ENCODE measurements around the gene KCNQ5. TPM values are rescaled to one million over a fixed set of nuclear protein-coding genes. Genes with fewer than 3 reads are reported as not detected.

KCNQ5 gene
- total RNA-seq, 4 donors from 2014 or later: 0.96 to 3.4 (median 1.5) TPM

DNA sequence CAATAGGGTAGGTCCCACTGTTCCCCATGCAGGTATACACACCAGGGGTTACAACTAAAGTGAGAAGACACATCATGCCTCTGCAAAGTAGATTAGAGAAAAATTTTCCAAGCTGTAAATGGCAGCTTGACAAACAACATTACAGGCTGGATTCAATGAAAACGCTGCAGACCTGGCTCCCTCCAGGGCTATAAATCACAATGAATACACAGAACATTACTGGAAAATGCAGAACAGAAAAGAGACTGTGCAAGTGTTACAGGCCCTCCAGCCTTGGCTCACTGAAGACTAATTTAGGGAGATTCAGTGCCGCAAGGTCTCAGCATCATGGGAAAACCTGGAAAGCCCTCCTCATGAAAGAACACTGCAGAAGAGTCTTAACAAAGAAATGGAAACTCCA lies 395.6 kb downstream of the KCNQ5 start:
- 23 to 43% methylated on average over 2 of the region's 2 CpGs for WGBS, 2 donors (ENCODE audit: low coverage in 1 of 2)
- Histone ChIP-seq H3K27me3 (no peaks in the 10 kb centered on the region), H3K4me3 (no peak overlapping the region), H3K27ac (no peak overlapping the region), H3K36me3 (no peaks in the 10 kb centered on the region), H3K9me3 (no peaks in the 10 kb centered on the region), H3K4me1 (no peaks in the 10 kb centered on the region)
- no peak for TF ChIP-seq POLR2AphosphoS5 (IDR thresholded peaks at IDR 0.05)
- no peak for TF ChIP-seq EP300 (IDR thresholded peaks at IDR 0.05)
- TF ChIP-seq CTCF (IDR thresholded peaks at IDR 0.05): no peak
- TF ChIP-seq POLR2A (IDR thresholded peaks at IDR 0.05): no peak
- ATAC-seq: no peak

DNA sequence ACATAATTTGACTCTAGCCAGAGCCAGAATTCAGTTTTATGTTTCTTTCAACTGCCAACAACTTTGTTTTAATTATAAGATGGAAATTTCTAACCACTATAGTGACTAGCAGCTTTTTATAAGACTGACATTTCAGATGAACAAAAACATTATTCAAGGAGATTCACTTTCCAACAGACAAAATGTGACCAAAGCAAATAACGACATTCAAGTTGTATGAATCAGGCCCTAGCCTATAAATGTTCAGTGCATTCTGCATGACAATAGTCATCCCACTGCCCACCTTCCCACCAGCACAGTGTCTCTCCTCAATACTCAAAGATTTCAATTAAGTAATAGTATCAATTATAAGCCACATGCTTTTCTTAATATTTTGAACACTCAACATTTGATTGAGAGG lies 402.7 kb downstream of the KCNQ5 start:
- no peaks in the 10 kb centered on the region for H3K9me3 ChIP-seq
- H3K27me3 ChIP-seq: no peaks in the 10 kb centered on the region
- H3K4me1 ChIP-seq: no peaks in the 10 kb centered on the region
- H3K27ac ChIP-seq: no peak overlapping the region
- H3K4me3 ChIP-seq: no peak overlapping the region
- no peak for ATAC-seq
- no peak for TF ChIP-seq POLR2A (IDR thresholded peaks at IDR 0.05)
- no peak for TF ChIP-seq POLR2AphosphoS5 (IDR thresholded peaks at IDR 0.05)
- no peak for TF ChIP-seq CTCF (IDR thresholded peaks at IDR 0.05)
- no peak for TF ChIP-seq EP300 (IDR thresholded peaks at IDR 0.05)
- 74 to 88% methylated on average over 1 of the region's 1 CpG for WGBS, 2 donors (ENCODE audit: low coverage in 1 of 2)
- H3K36me3 ChIP-seq: no peaks in the 10 kb centered on the region

DNA sequence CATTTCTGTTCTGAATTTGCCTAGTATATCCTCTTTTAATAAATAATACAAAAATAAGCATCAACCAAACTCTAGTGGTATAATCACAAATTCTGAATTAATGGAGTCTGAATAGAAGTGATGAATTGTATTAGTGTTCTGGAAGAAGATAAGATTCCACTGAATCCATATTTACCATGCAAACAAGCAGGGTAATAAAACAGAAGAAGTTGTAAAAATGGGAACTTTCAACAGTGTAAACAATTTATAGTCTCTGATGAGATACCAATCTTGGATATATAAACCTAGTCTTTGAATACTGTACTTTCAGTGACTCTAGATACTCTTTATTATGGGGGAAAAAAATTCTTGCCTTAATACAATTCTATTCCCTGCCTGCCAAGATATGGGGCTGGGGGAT lies 405.8 kb downstream of the KCNQ5 start:
- TF ChIP-seq EP300 (IDR thresholded peaks at IDR 0.05): no peak
- no peak for TF ChIP-seq CTCF (IDR thresholded peaks at IDR 0.05)
- no peak for TF ChIP-seq POLR2A (IDR thresholded peaks at IDR 0.05)
- TF ChIP-seq POLR2AphosphoS5 (IDR thresholded peaks at IDR 0.05): no peak
- Histone ChIP-seq H3K27me3 (no peaks in the 10 kb centered on the region), H3K4me3 (no peak overlapping the region), H3K9me3 (no peaks in the 10 kb centered on the region), H3K4me1 (no peaks in the 10 kb centered on the region), H3K36me3 (no peaks in the 10 kb centered on the region), H3K27ac (no peak overlapping the region)
- ATAC-seq: no peak

DNA sequence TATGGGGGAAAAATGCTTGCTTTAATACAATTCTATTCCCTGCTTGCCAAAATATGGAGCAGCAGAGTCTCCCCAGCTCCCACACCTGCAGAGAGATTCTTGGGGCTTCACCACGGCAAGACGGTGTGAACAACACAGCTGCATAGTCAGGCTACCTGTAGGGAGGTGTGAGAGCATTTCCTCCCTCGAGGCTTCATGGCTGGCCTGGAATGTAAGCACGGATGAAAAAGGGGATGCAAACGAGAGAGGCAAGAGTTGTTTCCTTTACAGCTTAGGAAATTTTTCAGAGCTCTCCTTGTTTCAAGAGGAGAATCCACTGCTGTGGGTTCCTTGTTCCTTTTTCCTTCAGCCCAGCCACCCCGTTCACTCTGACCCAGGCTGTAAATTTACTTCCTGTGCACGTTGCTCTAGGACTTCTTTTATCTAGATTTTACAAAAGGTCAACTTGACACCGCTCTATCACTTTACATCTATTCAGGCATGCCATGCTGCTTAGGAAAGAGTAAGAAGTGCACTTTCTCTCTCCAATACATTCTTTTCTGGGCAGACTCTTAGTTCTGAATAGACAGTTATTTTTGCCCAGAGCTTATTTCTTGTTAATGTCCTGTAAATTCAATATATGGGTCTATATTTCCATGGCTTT lies 406.4 kb downstream of the KCNQ5 start:
- no peak overlapping the region for H3K4me3 ChIP-seq
- H3K4me1 ChIP-seq: no peaks in the 10 kb centered on the region
- no peak for ATAC-seq
- 57 to 61% methylated on average over 6 to 7 of the region's 8 CpGs for WGBS, 2 donors (ENCODE audit: low coverage in 1 of 2)
- no peak overlapping the region for H3K27ac ChIP-seq
- TF ChIP-seq POLR2A (IDR thresholded peaks at IDR 0.05) (no peak), EP300 (IDR thresholded peaks at IDR 0.05) (no peak), CTCF (IDR thresholded peaks at IDR 0.05) (no peak)
- H3K27me3 ChIP-seq: no peaks in the 10 kb centered on the region
- no peaks in the 10 kb centered on the region for H3K9me3 ChIP-seq
- no peaks in the 10 kb centered on the region for H3K36me3 ChIP-seq

- no peak overlapping the region for H3K4me3 ChIP-seq
- H3K9me3 ChIP-seq: no peaks in the 10 kb centered on the region
- H3K36me3 ChIP-seq: no peaks in the 10 kb centered on the region
- 57 to 80% methylated on average over 2 of the region's 2 CpGs for WGBS, 2 donors (ENCODE audit: low coverage in 1 of 2)
- no peak for ATAC-seq
- no peaks in the 10 kb centered on the region for H3K27me3 ChIP-seq
- TF ChIP-seq POLR2A (IDR thresholded peaks at IDR 0.05) (no peak), CTCF (IDR thresholded peaks at IDR 0.05) (no peak), POLR2AphosphoS5 (IDR thresholded peaks at IDR 0.05) (no peak)
- no peak overlapping the region for H3K27ac ChIP-seq
- no peaks in the 10 kb centered on the region for H3K4me1 ChIP-seq
Observed at GRCh38 chr6:73028893-73029450, 407.1 kb downstream of the KCNQ5 start.
